ENCODE data around the gene DRC7.
"Not testable (repeated sequence)": the region's sequence is repeated elsewhere in the genome, so short reads cannot be mapped to it uniquely, and the experiment has no call there.

Gene DRC7

GRCh38 chr16:57727610-57728009, 33.0 kb downstream of the DRC7 start:
- Histone ChIP-seq H3K4me3 (ENCODE audit: insufficient read depth, low read depth, low read length) (no peak overlapping the region), H3K36me3 (ENCODE audit: control insufficient read depth, insufficient read depth, low read length) (no peaks in the 10 kb centered on the region), H3K27me3 (ENCODE audit: control insufficient read depth, insufficient read depth, low read length, poor library complexity, severe bottlenecking) (no peaks in the 10 kb centered on the region), H3K4me1 (ENCODE audit: control insufficient read depth, insufficient read depth, low read length) (no peaks in the 10 kb centered on the region), H3K9me3 (ENCODE audit: control insufficient read depth, low read length) (no peaks in the 10 kb centered on the region), H3K27ac (ENCODE audit: insufficient read depth, low read depth, low read length, poor library complexity, severe bottlenecking) (no peak overlapping the region)
- WGBS, 2 experiments, result 61 to 69% methylated on average over 4 of the region's 4 CpGs

- WGBS, 2 experiments, result 96% methylated on average over 14 of the region's 14 CpGs
- Histone ChIP-seq H3K9me3 (ENCODE audit: control insufficient read depth, low read length) (no peaks in the 10 kb centered on the region), H3K27ac (ENCODE audit: insufficient read depth, low read depth, low read length, poor library complexity, severe bottlenecking) (no peak overlapping the region), H3K27me3 (ENCODE audit: control insufficient read depth, insufficient read depth, low read length, poor library complexity, severe bottlenecking) (no peaks in the 10 kb centered on the region), H3K4me1 (ENCODE audit: control insufficient read depth, insufficient read depth, low read length) (no peaks in the 10 kb centered on the region), H3K36me3 (ENCODE audit: control insufficient read depth, insufficient read depth, low read length) (no peaks in the 10 kb centered on the region), H3K4me3 (ENCODE audit: insufficient read depth, low read depth, low read length) (no peak overlapping the region)
These were observed 34.0 kb downstream of the DRC7 start for GRCh38 chr16:57728336-57729181.

GRCh38 chr16:57729182-57729484, 34.5 kb downstream of the DRC7 start:
- no peaks in the 10 kb centered on the region for H3K9me3 ChIP-seq (ENCODE audit: control insufficient read depth, low read length)
- H3K4me1 ChIP-seq (ENCODE audit: control insufficient read depth, insufficient read depth, low read length), result no peaks in the 10 kb centered on the region
- H3K36me3 ChIP-seq (ENCODE audit: control insufficient read depth, insufficient read depth, low read length), result no peaks in the 10 kb centered on the region
- 88 to 92% methylated on average over 1 of the region's 1 CpG for WGBS, 2 experiments
- no peak overlapping the region for H3K4me3 ChIP-seq (ENCODE audit: insufficient read depth, low read depth, low read length)
- H3K27ac ChIP-seq (ENCODE audit: insufficient read depth, low read depth, low read length, poor library complexity, severe bottlenecking), result no peak overlapping the region
- no peaks in the 10 kb centered on the region for H3K27me3 ChIP-seq (ENCODE audit: control insufficient read depth, insufficient read depth, low read length, poor library complexity, severe bottlenecking)

- not testable (repeated sequence) for H3K27me3 ChIP-seq (ENCODE audit: control insufficient read depth, insufficient read depth, low read length, poor library complexity, severe bottlenecking); H3K9me3 ChIP-seq (ENCODE audit: control insufficient read depth, low read length); H3K4me3 ChIP-seq (ENCODE audit: insufficient read depth, low read depth, low read length); H3K4me1 ChIP-seq (ENCODE audit: control insufficient read depth, insufficient read depth, low read length); H3K27ac ChIP-seq (ENCODE audit: insufficient read depth, low read depth, low read length, poor library complexity, severe bottlenecking); H3K36me3 ChIP-seq (ENCODE audit: control insufficient read depth, insufficient read depth, low read length)
- WGBS, 2 experiments, result 88 to 94% methylated on average over 6 of the region's 6 CpGs
These were observed 35.2 kb downstream of the DRC7 start for GRCh38 chr16:57729852-57730251.

- Histone ChIP-seq H3K36me3 (ENCODE audit: control insufficient read depth, insufficient read depth, low read length) (no peaks in the 10 kb centered on the region), H3K9me3 (ENCODE audit: control insufficient read depth, low read length) (no peaks in the 10 kb centered on the region), H3K27ac (ENCODE audit: insufficient read depth, low read depth, low read length, poor library complexity, severe bottlenecking) (no peak overlapping the region), H3K4me1 (ENCODE audit: control insufficient read depth, insufficient read depth, low read length) (no peaks in the 10 kb centered on the region), H3K27me3 (ENCODE audit: control insufficient read depth, insufficient read depth, low read length, poor library complexity, severe bottlenecking) (no peaks in the 10 kb centered on the region), H3K4me3 (ENCODE audit: insufficient read depth, low read depth, low read length) (no peak overlapping the region)
- WGBS, 2 experiments, result 79 to 80% methylated on average over 13 of the region's 13 CpGs
These were observed 36.4 kb downstream of the DRC7 start for GRCh38 chr16:57730771-57731730.

GRCh38 chr16:57732037-57732436, 37.4 kb downstream of the DRC7 start:
- Histone ChIP-seq H3K4me3 (ENCODE audit: insufficient read depth, low read depth, low read length) (no peak overlapping the region), H3K9me3 (ENCODE audit: control insufficient read depth, low read length) (no peaks in the 10 kb centered on the region), H3K27ac (ENCODE audit: insufficient read depth, low read depth, low read length, poor library complexity, severe bottlenecking) (no peak overlapping the region), H3K27me3 (ENCODE audit: control insufficient read depth, insufficient read depth, low read length, poor library complexity, severe bottlenecking) (no peaks in the 10 kb centered on the region), H3K36me3 (ENCODE audit: control insufficient read depth, insufficient read depth, low read length) (no peaks in the 10 kb centered on the region), H3K4me1 (ENCODE audit: control insufficient read depth, insufficient read depth, low read length) (peaks cover 9% of the 10 kb centered on the region)
- WGBS, 2 experiments, result 91 to 96% methylated on average over 2 of the region's 2 CpGs

- no peak overlapping the region for H3K27ac ChIP-seq (ENCODE audit: insufficient read depth, low read depth, low read length, poor library complexity, severe bottlenecking)
- no peaks in the 10 kb centered on the region for H3K27me3 ChIP-seq (ENCODE audit: control insufficient read depth, insufficient read depth, low read length, poor library complexity, severe bottlenecking)
- H3K36me3 ChIP-seq (ENCODE audit: control insufficient read depth, insufficient read depth, low read length), result no peaks in the 10 kb centered on the region
- 89% methylated on average over 2 of the region's 2 CpGs for WGBS, 2 experiments
- H3K4me3 ChIP-seq (ENCODE audit: insufficient read depth, low read depth, low read length), result no peak overlapping the region
- no peaks in the 10 kb centered on the region for H3K9me3 ChIP-seq (ENCODE audit: control insufficient read depth, low read length)
- H3K4me1 ChIP-seq (ENCODE audit: control insufficient read depth, insufficient read depth, low read length), result peaks cover 11% of the 10 kb centered on the region
These were observed 38.1 kb downstream of the DRC7 start for GRCh38 chr16:57732714-57733113.

GRCh38 chr16:57734308-57734924, 39.8 kb downstream of the DRC7 start:
- Histone ChIP-seq H3K27me3 (ENCODE audit: control insufficient read depth, insufficient read depth, low read length, poor library complexity, severe bottlenecking) (no peaks in the 10 kb centered on the region), H3K27ac (ENCODE audit: insufficient read depth, low read depth, low read length, poor library complexity, severe bottlenecking) (peak overlapping the region; percentile 57)
- WGBS, 2 experiments, result 69 to 70% methylated on average over 20 of the region's 20 CpGs

GRCh38 chr16:57734925-57735754, 40.5 kb downstream of the DRC7 start:
- no peaks in the 10 kb centered on the region for H3K27me3 ChIP-seq (ENCODE audit: control insufficient read depth, insufficient read depth, low read length, poor library complexity, severe bottlenecking)
- peak overlapping the region; percentile 68 for H3K4me3 ChIP-seq (ENCODE audit: insufficient read depth, low read depth, low read length)
- 2% methylated on average over 45 of the region's 45 CpGs for WGBS, 2 experiments
- no peaks in the 10 kb centered on the region for H3K36me3 ChIP-seq (ENCODE audit: control insufficient read depth, insufficient read depth, low read length)
- H3K9me3 ChIP-seq (ENCODE audit: control insufficient read depth, low read length), result no peaks in the 10 kb centered on the region
- H3K4me1 ChIP-seq (ENCODE audit: control insufficient read depth, insufficient read depth, low read length), result peaks cover 11% of the 10 kb centered on the region
- peak overlapping the region; percentile 57 for H3K27ac ChIP-seq (ENCODE audit: insufficient read depth, low read depth, low read length, poor library complexity, severe bottlenecking)

More at GRCh38 chr16:57734308-57734924, 39.8 kb downstream of the DRC7 start:
- Histone ChIP-seq H3K36me3 (ENCODE audit: control insufficient read depth, insufficient read depth, low read length) (no peaks in the 10 kb centered on the region), H3K9me3 (ENCODE audit: control insufficient read depth, low read length) (no peaks in the 10 kb centered on the region), H3K4me1 (ENCODE audit: control insufficient read depth, insufficient read depth, low read length) (peaks cover 11% of the 10 kb centered on the region), H3K4me3 (ENCODE audit: insufficient read depth, low read depth, low read length) (peak overlapping the region; percentile 57)

Data from ectodermal cell (in vitro differentiated cells).